Smooth muscle cell (in vitro differentiated cells): Measurements from ENCODE around the gene CARD10. TPM values are rescaled to one million over a fixed set of nuclear protein-coding genes. Genes with fewer than 3 reads are reported as not detected.

Experiments used
- DNase-seq: peaks from one replicate; lab custom pipeline; 2025; ENCODE audit not compliant: unreplicated experiment; lab: John Stamatoyannopoulos, UW
- H2AFZ ChIP-seq: fragments of 200-600 bp; sonication (generic); 2 replicates; pipeline ENCODE4 v1.6.0; 2016; ENCODE audit warnings: antibody characterized with exemption, low read depth, mild to moderate bottlenecking
- H3F3A ChIP-seq: fragments of 200-600 bp; sonication (generic); 2 replicates; pipeline ENCODE4 v1.6.0; 2017; ENCODE audit warnings: antibody characterized with exemption, low read depth
- H3K27ac ChIP-seq: fragments of 200-600 bp; sonication (generic); 2 replicates; pipeline ENCODE4 v1.5.1; 2016; ENCODE audit warnings: low read depth, mild to moderate bottlenecking
- H3K27me3 ChIP-seq: fragments of 200-600 bp; sonication (generic); 2 replicates; pipeline ENCODE4 v1.6.1; 2016; ENCODE audit warnings: low read depth, mild to moderate bottlenecking
- H3K36me3 ChIP-seq: fragments of 200-600 bp; sonication (generic); 2 replicates; pipeline ENCODE4 v1.5.1; 2016; ENCODE audit warnings: low read depth
- H3K4me1 ChIP-seq: fragments of 200-600 bp; sonication (generic); 2 replicates; pipeline ENCODE4 v1.5.1; 2016; ENCODE audit warnings: low read depth
- H3K4me2 ChIP-seq: fragments of 200-600 bp; sonication (generic); 2 replicates; pipeline ENCODE4 v1.6.0; 2016; ENCODE audit warnings: mild to moderate bottlenecking
- H3K4me3 ChIP-seq: fragments of 200-600 bp; sonication (generic); 2 replicates; pipeline ENCODE4 v1.5.1; 2016; ENCODE audit warnings: mild to moderate bottlenecking
- H3K79me2 ChIP-seq: fragments of 200-600 bp; sonication (generic); 2 replicates; pipeline ENCODE4 v1.6.0; 2016; ENCODE audit warnings: low read depth, mild to moderate bottlenecking
- H3K9ac ChIP-seq: fragments of 200-600 bp; sonication (generic); 2 replicates; pipeline ENCODE4 v1.6.0; 2016; ENCODE audit warnings: low read depth
- H3K9me3 ChIP-seq: fragments of 200-600 bp; sonication (generic); replicated peaks from 2 replicates; pipeline ENCODE4 v1.5.1; 2016; ENCODE audit warnings: low read depth
- H4K20me1 ChIP-seq: fragments of 200-600 bp; sonication (generic); 2 replicates; pipeline ENCODE4 v1.6.0; 2016; ENCODE audit warnings: low read depth
- CTCF ChIP-seq: fragments of 200-600 bp; sonication (generic); IDR thresholded peaks from 2 replicates; pipeline ENCODE4 v1.5.1; 2017; ENCODE audit warnings: borderline replicate concordance, mild to moderate bottlenecking, antibody characterized with exemption; ENCODE audit not compliant: insufficient read depth, poor library complexity, severe bottlenecking
- WGBS: methylation state at CpG from one replicate; pipeline ENCODE4 v1.1.7; 2016; ENCODE audit warnings: low lambda C conversion rate; 5-methylcytosine and 5-hydroxymethylcytosine counted together
- polyA plus RNA-seq: library from polyadenylated mRNA; unstranded; fragments of >200 nt; fragmentation: Nextera tagmentation; extraction: Ambion mirVana; gene quantifications from 2 replicates; pipeline ENCODE4 v1.2.1, GENCODE V29; 2016
- total RNA-seq: library from RNA; depleted of rRNA; stranded (reverse); fragments of >200 nt; gene quantifications from 2 replicates; pipeline ENCODE4 v1.2.3, GENCODE V29; 2014

CARD10 gene
- total and polyA plus RNA-seq, 2 experiments from 2014 or later: 2.3 to 6.0 TPM

- DNase-seq: no peak
- 86% methylated on average over 4 of the region's 4 CpGs for WGBS
- TF ChIP-seq CTCF: no peak
- no peaks in the 10 kb centered on the region for H4K20me1 ChIP-seq
- H3K4me2 ChIP-seq: no peak overlapping the region
- no peak overlapping the region for H3K9ac ChIP-seq
- no peaks in the 10 kb centered on the region for H3K9me3 ChIP-seq
- H2AFZ ChIP-seq: no peak overlapping the region
- no peaks in the 10 kb centered on the region for H3K27me3 ChIP-seq
- no peaks in the 10 kb centered on the region for H3K4me1 ChIP-seq
- no peaks in the 10 kb centered on the region for H3K36me3 ChIP-seq
- no peak overlapping the region for H3K4me3 ChIP-seq
- no peak overlapping the region for H3K27ac ChIP-seq
- H3F3A ChIP-seq: no peaks in the 10 kb centered on the region
- H3K79me2 ChIP-seq: no peaks in the 10 kb centered on the region
Observed at GRCh38 chr22:37440875-37441274, 78.3 kb downstream of the CARD10 start.

Other genes starting within 250 kb of the CARD10 start
- gene CYTH4, start 236.9 kb downstream of the CARD10 start, total RNA-seq: not detected in 2 replicates
- gene CYTH4, start 236.9 kb downstream of the CARD10 start, polyA plus RNA-seq: not detected in 2 replicates
- gene ELFN2, start 91.9 kb downstream of the CARD10 start, total RNA-seq: 0.67 and 1.3 TPM in 2 replicates
- 0.39 and 0.63 TPM in 2 replicates for gene ELFN2, start 91.9 kb downstream of the CARD10 start, polyA plus RNA-seq
- gene MFNG, start 33.0 kb downstream of the CARD10 start, total RNA-seq: not detected in 2 replicates
- 0.40 and 1.2 TPM in 2 replicates for gene MFNG, start 33.0 kb downstream of the CARD10 start, polyA plus RNA-seq
- gene CDC42EP1, start 41.1 kb upstream of the CARD10 start, total RNA-seq: 14.0 and 19.1 TPM in 2 replicates
- 89.6 and 94.9 TPM in 2 replicates for gene CDC42EP1, start 41.1 kb upstream of the CARD10 start, polyA plus RNA-seq
- gene LGALS2, start 60.7 kb upstream of the CARD10 start, total RNA-seq: not detected in 2 replicates
- 0.48 and 1.1 TPM in 2 replicates for gene LGALS2, start 60.7 kb upstream of the CARD10 start, polyA plus RNA-seq
- 15.6 and 27.3 TPM in 2 replicates for gene GGA1, start 89.4 kb upstream of the CARD10 start, total RNA-seq
- 44.0 and 59.6 TPM in 2 replicates for gene GGA1, start 89.4 kb upstream of the CARD10 start, polyA plus RNA-seq
- gene SH3BP1, start 120.3 kb upstream of the CARD10 start, total RNA-seq: 20.4 and 26.6 TPM in 2 replicates
- gene SH3BP1, start 120.3 kb upstream of the CARD10 start, polyA plus RNA-seq: 16.6 and 33.7 TPM in 2 replicates
- 9.7 and 16.5 TPM in 2 replicates for gene PDXP, start 139.3 kb upstream of the CARD10 start, total RNA-seq
- gene PDXP, start 139.3 kb upstream of the CARD10 start, polyA plus RNA-seq: 20.0 and 20.7 TPM in 2 replicates
- gene LGALS1, start 156.2 kb upstream of the CARD10 start, total RNA-seq: 3,694 and 5,079 TPM in 2 replicates
- gene LGALS1, start 156.2 kb upstream of the CARD10 start, polyA plus RNA-seq: 4,318 and 5,332 TPM in 2 replicates
- gene NOL12, start 166.9 kb upstream of the CARD10 start, total RNA-seq: 23.4 and 31.0 TPM in 2 replicates
- gene NOL12, start 166.9 kb upstream of the CARD10 start, polyA plus RNA-seq: 13.2 and 16.2 TPM in 2 replicates
- gene TRIOBP, start 177.6 kb upstream of the CARD10 start, total RNA-seq: 39.8 and 44.6 TPM in 2 replicates
- 95.8 and 100 TPM in 2 replicates for gene TRIOBP, start 177.6 kb upstream of the CARD10 start, polyA plus RNA-seq